GM19438 (cell line): ENCODE results near the gene MOB1B.
A peak's percentile ranks its signal among the peaks of the same experiment; 100 is the strongest.

Source experiments
- ATAC-seq: cut with Tn5 transposase; IDR thresholded peaks from one replicate; pipeline ENCODE4 v1.9.1; 2021; ENCODE audit warnings: low read depth; ENCODE audit not compliant: unreplicated experiment

MOB1B gene

GRCh38 chr4:70908993-70909556 lies 6.9 kb downstream of the MOB1B start:
- peak; percentile 66 for ATAC-seq

GRCh38 chr4:70914000-70914399 lies 11.8 kb downstream of the MOB1B start:
- ATAC-seq, result no peak

- ATAC-seq, result no peak
Measured at GRCh38 chr4:70914631-70915030, 12.5 kb downstream of the MOB1B start.

GRCh38 chr4:70915036-70915815 lies 13.1 kb downstream of the MOB1B start:
- ATAC-seq, result no peak

- no peak for ATAC-seq
Measured at GRCh38 chr4:70915874-70916559, 13.8 kb downstream of the MOB1B start.

GRCh38 chr4:70920592-70920991 lies 18.4 kb downstream of the MOB1B start:
- no peak for ATAC-seq

- no peak for ATAC-seq
Measured at GRCh38 chr4:70925418-70925817, 23.2 kb downstream of the MOB1B start.

- ATAC-seq, result peak; percentile 81
Measured at GRCh38 chr4:70925899-70926635, 23.9 kb downstream of the MOB1B start.

GRCh38 chr4:70927502-70928137 lies 25.5 kb downstream of the MOB1B start:
- peak; percentile 42 for ATAC-seq

GRCh38 chr4:70930530-70931256 lies 28.5 kb downstream of the MOB1B start:
- ATAC-seq, result no peak

- ATAC-seq, result no peak
Measured at GRCh38 chr4:70931347-70931746, 29.2 kb downstream of the MOB1B start.

GRCh38 chr4:70932984-70933383 lies 30.8 kb downstream of the MOB1B start:
- no peak for ATAC-seq

GRCh38 chr4:70935038-70935695 lies 33.0 kb downstream of the MOB1B start:
- no peak for ATAC-seq

GRCh38 chr4:70936200-70936787 lies 34.1 kb downstream of the MOB1B start:
- ATAC-seq, result no peak

GRCh38 chr4:70938086-70938485 lies 35.9 kb downstream of the MOB1B start:
- ATAC-seq, result no peak

GRCh38 chr4:70940134-70940533 lies 38.0 kb downstream of the MOB1B start:
- ATAC-seq, result no peak

GRCh38 chr4:70943114-70943513 lies 40.9 kb downstream of the MOB1B start:
- no peak for ATAC-seq

- ATAC-seq, result no peak
Measured at GRCh38 chr4:70945046-70945445, 42.9 kb downstream of the MOB1B start.

- ATAC-seq, result no peak
Measured at GRCh38 chr4:70945452-70946055, 43.4 kb downstream of the MOB1B start.
